Activated naive CD8-positive, alpha-beta T cell treated with anti-CD3 and anti-CD28 coated beads, Interleukin-2, amount 10 ng/mL, durations not matched to agents 7 days and 5 days (primary cell): ENCODE results near the gene ZNF410. TPM values are rescaled to one million over a fixed set of nuclear protein-coding genes. Genes with fewer than 3 reads are reported as not detected.
A peak's percentile ranks its signal among the peaks of the same experiment; 100 is the strongest.
"Not testable (repeated sequence)": the region's sequence is repeated elsewhere in the genome, so short reads cannot be mapped to it uniquely, and the experiment has no call there.

ENCODE experiments used
- ATAC-seq: fragments of 150-1000 bp; cut with Tn5 transposase; one replicate; pipeline ENCODE4 v1.10.0; 2021; ENCODE audit warnings: low read depth, moderate library complexity
- POLR2A ChIA-PET: fragments of 350-600 bp; sonication (Branson Sonifier 250); formaldehyde crosslinking; loops from one replicate; lab custom pipeline; 2021; ENCODE audit warnings: antibody characterized with exemption; lab: Charles Lee
- DNase-seq: peaks from one replicate; pipeline ENCODE4 v3.0.0; 2021
- H3K27ac Mint-ChIP-seq: one replicate; pipeline ENCODE4 v1.8.0; 2022; ENCODE audit warnings: mild to moderate bottlenecking, mixed read lengths
- H3K27me3 Mint-ChIP-seq: one replicate; pipeline ENCODE4 v1.8.0; 2022; ENCODE audit warnings: mild to moderate bottlenecking, moderate library complexity, mixed read lengths
- H3K36me3 Mint-ChIP-seq: one replicate; pipeline ENCODE4 v1.8.0; 2021; ENCODE audit warnings: mild to moderate bottlenecking, mixed read lengths
- H3K4me1 Mint-ChIP-seq: one replicate; pipeline ENCODE4 v1.8.0; 2021; ENCODE audit warnings: mixed read lengths
- H3K4me3 Mint-ChIP-seq: one replicate; pipeline ENCODE4 v1.8.0; 2022; ENCODE audit warnings: mild to moderate bottlenecking, moderate library complexity, mixed read lengths
- H3K9me3 Mint-ChIP-seq: one replicate; pipeline ENCODE4 v1.8.0; 2021; ENCODE audit warnings: mixed read lengths
- total RNA-seq, 2 experiments: library from RNA; stranded (reverse); gene quantifications; one replicate each; pipeline ENCODE4 v1.2.3, GENCODE V29; 2021

Gene ZNF410
- total RNA-seq, 2 experiments from 2014 or later = 53.3 to 56.5 TPM

DNA sequence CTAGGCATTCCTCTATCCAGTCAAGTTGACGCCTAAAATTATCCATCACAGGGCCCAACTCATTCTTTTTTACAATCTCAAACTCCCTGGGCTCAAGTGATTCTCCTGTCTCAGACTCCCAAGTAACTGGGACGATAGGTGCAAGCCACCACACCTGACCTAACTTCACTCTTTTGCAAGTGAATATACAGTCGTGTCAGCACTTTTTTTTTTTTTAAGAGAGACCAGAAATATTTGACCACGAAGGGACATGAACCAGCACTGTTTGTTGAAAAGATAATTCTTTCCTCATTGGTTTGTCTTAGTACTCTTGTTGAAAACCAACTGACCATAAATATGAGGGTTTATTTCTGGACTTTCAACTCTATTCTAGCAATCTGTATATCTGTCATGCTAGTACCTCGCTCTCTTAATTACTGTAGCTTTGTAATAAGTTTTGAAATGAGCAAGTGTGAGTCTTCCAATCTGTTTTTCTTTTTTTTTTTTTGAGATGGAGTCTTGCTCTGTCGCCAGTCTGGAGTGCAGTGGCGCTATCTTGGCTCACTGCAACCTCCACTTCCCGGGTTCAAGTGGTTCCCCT is 21.0 kb upstream of the ZNF410 start:
- DNase-seq = no peak

DNA sequence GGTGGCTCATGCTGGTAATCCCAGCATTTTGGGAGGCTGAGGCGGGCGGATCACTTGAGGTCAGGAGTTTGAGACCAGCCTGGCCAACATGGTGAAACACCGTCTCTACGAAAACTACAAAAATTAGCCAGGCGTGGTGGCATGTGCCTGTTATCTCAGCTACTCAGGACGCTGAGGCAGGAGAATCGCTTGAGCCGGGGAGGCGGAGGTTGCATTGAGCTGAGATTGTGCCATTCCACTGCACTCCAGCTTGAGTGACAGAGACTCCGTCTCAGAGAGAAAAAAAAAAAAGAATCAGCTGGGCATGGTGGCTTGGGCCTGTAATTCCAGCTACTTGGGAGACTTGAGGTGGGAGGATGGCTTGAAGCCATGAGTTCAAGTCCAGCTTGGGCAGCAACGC is 16.9 kb upstream of the ZNF410 start:
- H3K27ac Mint-ChIP-seq, H3K4me3 Mint-ChIP-seq, H3K36me3 Mint-ChIP-seq, H3K4me1 Mint-ChIP-seq, DNase-seq, H3K9me3 Mint-ChIP-seq, POLR2A ChIA-PET, ATAC-seq, H3K27me3 Mint-ChIP-seq: not testable (repeated sequence)

More for the DNA sequence above, 21.0 kb upstream of the ZNF410 start:
- H3K4me1 Mint-ChIP-seq = peaks cover 1% of the 10 kb centered on the region
- no peak overlapping the region for H3K27ac Mint-ChIP-seq
- POLR2A ChIA-PET = no interaction called here
- H3K36me3 Mint-ChIP-seq = peaks cover 3% of the 10 kb centered on the region
- H3K4me3 Mint-ChIP-seq = no peak overlapping the region
- no peak for ATAC-seq
- H3K9me3 Mint-ChIP-seq = no peaks in the 10 kb centered on the region
- no peaks in the 10 kb centered on the region for H3K27me3 Mint-ChIP-seq

DNA sequence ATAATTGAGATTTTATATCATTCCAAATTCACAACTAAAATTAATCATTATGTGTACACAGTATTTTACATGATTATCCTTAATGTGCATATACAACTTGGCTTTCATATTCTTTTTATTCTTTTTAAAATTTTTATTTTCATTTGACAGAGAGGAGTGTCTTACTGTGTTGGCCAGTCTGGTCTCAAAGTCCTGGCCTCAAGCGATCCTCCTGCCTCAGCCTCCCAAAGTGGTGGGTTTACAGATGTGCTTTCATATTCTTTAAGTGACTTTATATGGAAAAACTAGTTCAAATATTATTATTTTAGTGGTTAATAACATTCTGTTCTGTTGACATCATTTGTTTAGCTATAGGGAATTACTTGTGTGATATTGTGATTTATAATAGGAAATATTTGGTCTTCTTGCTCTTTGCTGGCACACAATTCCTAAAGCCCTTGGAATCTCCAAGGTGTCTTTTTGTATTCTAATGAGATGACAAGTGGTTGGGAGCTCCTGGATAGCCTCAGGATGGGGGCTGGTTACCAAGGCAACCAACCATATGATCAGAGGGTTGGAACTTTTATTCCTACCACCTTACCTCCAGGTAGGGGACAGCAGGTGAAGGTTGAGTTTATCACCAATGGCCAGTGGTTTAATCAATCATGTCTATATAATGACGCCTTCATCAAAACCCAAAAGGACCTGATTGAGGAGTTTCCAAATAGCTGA is 16.0 kb upstream of the ZNF410 start:
- POLR2A ChIA-PET = no interaction called here
- no peaks in the 10 kb centered on the region for H3K27me3 Mint-ChIP-seq
- DNase-seq (no peak), ATAC-seq (no peak)
- H3K4me3 Mint-ChIP-seq = no peak overlapping the region
- no peaks in the 10 kb centered on the region for H3K36me3 Mint-ChIP-seq
- H3K4me1 Mint-ChIP-seq = no peaks in the 10 kb centered on the region
- H3K27ac Mint-ChIP-seq = no peak overlapping the region
- H3K9me3 Mint-ChIP-seq = no peaks in the 10 kb centered on the region

DNA sequence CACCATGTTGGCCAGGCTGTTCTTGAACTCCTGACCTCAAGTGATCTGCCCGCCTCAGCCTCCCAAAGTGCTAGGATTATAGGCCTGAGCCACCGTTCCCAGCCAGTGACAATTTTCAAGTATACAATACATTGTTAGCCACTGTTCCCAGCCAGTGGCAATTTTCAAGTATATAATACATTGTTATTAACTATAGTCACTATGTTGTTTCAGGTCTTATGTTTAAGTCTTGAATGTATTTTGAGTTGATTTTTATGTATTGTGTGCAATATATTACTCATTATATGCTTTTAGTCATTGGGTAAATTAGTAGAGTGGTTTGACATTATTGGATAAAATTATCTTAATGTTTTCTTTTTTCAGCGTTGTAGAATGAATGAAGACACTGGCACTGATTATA is 13.0 kb upstream of the ZNF410 start:
- Mint-ChIP-seq H3K9me3 (no peaks in the 10 kb centered on the region), H3K4me1 (no peaks in the 10 kb centered on the region), H3K36me3 (no peaks in the 10 kb centered on the region), H3K4me3 (no peak overlapping the region), H3K27me3 (no peaks in the 10 kb centered on the region), H3K27ac (no peak overlapping the region)
- POLR2A ChIA-PET = no interaction called here
- ATAC-seq = no peak
- no peak for DNase-seq

DNA sequence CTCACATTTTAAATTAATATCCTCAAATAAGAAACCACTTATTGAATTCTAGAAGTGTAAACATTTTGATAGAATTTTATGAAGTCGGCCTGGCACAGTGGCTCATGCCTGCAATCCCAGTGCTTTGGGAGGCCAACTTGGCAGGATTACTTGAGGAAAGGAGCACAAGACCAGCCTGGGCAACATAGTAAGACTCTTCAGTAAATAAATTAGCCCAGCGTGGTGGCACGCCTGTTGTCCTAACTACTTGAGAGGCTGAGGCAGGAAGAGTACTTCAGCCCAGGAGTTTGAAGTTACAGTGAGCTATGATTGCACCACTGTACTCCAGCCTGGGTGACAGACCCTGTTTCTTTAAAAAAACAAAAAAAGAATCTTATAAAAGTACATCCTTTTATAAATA is 8.9 kb upstream of the ZNF410 start:
- POLR2A ChIA-PET = no interaction called here
- Mint-ChIP-seq H3K36me3 (no peaks in the 10 kb centered on the region), H3K27ac (no peak overlapping the region), H3K27me3 (no peaks in the 10 kb centered on the region), H3K9me3 (no peaks in the 10 kb centered on the region), H3K4me1 (peaks cover 6% of the 10 kb centered on the region), H3K4me3 (no peak overlapping the region)
- DNase-seq = no peak
- ATAC-seq = no peak

DNA sequence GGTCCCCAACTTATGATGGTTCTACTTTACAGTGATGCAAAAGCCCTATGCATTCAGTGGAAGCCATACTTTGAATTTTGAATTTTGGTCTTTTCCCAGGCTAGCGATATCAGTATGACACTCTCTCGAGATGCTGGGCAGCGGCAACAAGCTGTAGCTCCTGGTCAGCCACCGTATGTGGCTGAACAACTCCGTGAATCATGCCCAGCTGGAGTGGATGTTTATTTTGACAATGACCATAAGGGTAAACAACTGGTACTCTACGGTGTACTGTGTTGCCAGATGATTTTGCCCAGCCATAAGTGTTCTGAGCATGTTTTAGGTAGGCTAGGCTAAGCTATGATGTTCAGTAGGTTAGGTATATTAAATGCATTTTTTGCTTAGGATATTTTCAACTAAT is 8.2 kb upstream of the ZNF410 start:
- Mint-ChIP-seq H3K36me3 (no peaks in the 10 kb centered on the region), H3K4me1 (peaks cover 6% of the 10 kb centered on the region), H3K9me3 (no peaks in the 10 kb centered on the region), H3K4me3 (no peak overlapping the region), H3K27ac (no peak overlapping the region), H3K27me3 (no peaks in the 10 kb centered on the region)
- ATAC-seq = no peak
- POLR2A ChIA-PET = no interaction called here
- no peak for DNase-seq

DNA sequence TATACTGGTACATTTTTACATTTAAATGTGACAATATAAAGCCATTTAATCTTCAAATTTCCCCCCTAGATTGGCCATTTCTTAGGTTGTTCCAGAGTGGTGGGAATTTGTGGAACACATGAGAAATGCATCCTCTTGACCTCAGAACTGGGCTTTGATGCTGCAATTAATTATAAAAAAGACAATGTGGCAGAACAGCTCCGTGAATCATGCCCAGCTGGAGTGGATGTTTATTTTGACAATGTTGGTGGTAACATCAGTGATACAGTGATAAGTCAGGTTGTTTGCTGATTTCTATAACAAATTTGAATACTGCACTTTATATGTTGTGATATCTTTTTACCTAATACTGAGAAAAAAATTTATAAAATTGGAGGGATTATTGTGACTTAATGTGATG is 7.6 kb upstream of the ZNF410 start:
- POLR2A ChIA-PET = interaction anchor here (0.6 kb wide), 1 partner anchor 498 kb away, joined by 6 read pairs; no protein-coding TSS in a partner anchor
- Mint-ChIP-seq H3K9me3 (no peaks in the 10 kb centered on the region), H3K4me1 (peaks cover 6% of the 10 kb centered on the region), H3K27ac (no peak overlapping the region), H3K36me3 (no peaks in the 10 kb centered on the region), H3K27me3 (no peaks in the 10 kb centered on the region), H3K4me3 (no peak overlapping the region)
- DNase-seq (no peak), ATAC-seq (no peak)

DNA sequence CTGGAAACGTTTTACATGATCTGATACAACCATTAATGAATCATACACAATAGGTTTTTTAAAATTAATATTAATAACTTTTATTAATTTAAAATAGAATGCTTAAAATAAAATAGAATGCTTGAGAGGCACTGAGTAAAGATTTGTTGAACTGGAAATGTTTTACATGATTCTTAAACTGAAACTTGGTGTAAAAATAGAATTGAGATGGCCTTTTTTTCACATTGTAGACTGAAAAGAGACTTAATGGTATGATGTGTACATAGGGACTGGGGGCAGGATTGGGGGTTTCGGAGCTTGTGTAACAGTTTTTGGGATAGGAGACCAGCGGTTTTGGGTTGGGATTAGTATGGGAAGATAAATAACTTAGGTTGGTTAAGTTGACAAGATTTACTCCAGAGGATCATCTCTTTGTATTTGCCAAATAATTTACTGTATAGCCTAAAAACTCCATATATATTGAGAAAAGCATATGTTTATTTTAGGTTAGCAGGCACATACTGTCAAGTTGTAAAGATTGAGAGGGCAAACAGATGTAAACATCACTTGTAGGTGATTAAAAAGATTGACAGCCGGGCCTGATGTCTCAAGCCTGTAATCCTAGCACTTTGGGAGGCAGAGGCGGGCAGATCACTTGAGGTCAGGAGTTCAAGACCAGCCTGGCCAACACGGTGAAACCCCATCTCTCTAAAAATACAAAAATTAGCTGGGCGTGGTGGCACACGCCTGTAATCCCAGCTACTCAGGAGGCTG is 2.0 kb upstream of the ZNF410 start:
- ATAC-seq = no peak
- Mint-ChIP-seq H3K27me3 (no peaks in the 10 kb centered on the region), H3K4me1 (peaks cover 41% of the 10 kb centered on the region)

DNA sequence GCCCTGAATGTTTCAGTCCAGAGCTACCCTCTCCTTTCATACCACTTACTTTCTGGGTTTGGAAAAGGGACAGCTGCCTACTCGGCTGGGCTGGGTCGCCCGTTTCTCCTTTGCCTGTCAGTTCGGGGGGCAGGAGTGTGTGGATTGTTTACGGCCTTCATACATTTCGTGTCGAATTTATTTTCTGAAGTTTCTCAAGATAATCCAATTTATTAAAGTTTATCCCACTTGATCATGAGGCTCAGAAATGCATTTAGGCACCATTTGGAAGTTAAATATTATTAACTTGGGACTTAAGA is 608 bp downstream of the ZNF410 start:
- H3K4me1 Mint-ChIP-seq = peaks cover 48% of the 10 kb centered on the region
- H3K27ac Mint-ChIP-seq = peak overlapping the region; percentile 97
- peak overlapping the region; percentile 96 for H3K4me3 Mint-ChIP-seq
- no peaks in the 10 kb centered on the region for H3K9me3 Mint-ChIP-seq
- no peak for ATAC-seq
- H3K27me3 Mint-ChIP-seq = no peaks in the 10 kb centered on the region
- POLR2A ChIA-PET = interaction anchor here (0.6 to 1.9 kb wide), 8 partner anchors 8 to 379 kb away, joined by 3 to 16 read pairs (median 5); partner anchors contain the start of gene ACOT2
- peaks cover 14% of the 10 kb centered on the region for H3K36me3 Mint-ChIP-seq
- DNase-seq = no peak

More for the DNA sequence above, 2.0 kb upstream of the ZNF410 start:
- H3K4me3 Mint-ChIP-seq = peak overlapping the region; percentile 96
- H3K27ac Mint-ChIP-seq = peak overlapping the region; percentile 97
- POLR2A ChIA-PET = no interaction called here
- no peaks in the 10 kb centered on the region for H3K9me3 Mint-ChIP-seq
- H3K36me3 Mint-ChIP-seq = peaks cover 11% of the 10 kb centered on the region
- no peak for DNase-seq

DNA sequence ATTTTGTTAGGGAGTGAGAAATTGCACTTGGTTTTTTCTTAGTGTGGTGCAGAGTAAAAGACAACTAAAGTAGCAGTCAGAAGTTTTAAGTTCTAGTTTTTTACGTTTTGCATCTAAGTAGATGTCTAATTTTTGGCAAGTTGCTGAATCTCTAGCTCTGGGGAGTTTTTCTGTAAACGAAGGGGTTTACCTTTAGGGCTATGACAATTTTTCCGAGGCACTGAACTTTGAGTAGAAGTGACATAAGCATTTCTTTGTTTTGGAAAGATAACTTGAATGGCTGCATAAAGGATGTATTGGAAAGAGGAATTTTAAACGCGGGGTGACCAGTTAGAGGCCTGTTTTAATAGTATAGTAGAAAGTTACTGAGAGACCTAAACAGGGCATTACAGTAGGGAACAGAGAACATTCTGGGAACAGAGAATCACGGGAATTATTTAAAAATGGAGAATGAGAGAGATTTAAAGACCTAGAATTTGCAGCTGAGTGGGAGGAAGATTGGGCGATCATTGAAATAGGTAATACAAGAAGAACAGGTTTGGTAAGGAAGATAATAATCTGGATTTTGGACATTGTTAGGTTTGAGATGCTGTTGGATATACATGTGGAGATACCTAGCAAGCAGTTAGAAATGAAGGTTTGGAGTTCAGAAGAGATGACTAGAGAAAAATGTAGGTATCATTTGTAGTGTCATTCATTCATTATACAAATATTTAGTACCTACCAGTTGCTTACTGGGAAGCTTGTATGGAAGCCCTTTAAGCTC is 1.2 kb downstream of the ZNF410 start:
- H3K27ac Mint-ChIP-seq = peak overlapping the region; percentile 97
- H3K36me3 Mint-ChIP-seq = peaks cover 14% of the 10 kb centered on the region
- no peak for DNase-seq
- no peak for ATAC-seq
- no peaks in the 10 kb centered on the region for H3K27me3 Mint-ChIP-seq
- POLR2A ChIA-PET = interaction anchor here (0.6 to 1.9 kb wide), 4 partner anchors 13 to 380 kb away, joined by 3 to 6 read pairs (median 4); partner anchors contain the start of gene ACOT2
- H3K4me3 Mint-ChIP-seq = peak overlapping the region; percentile 96
- H3K4me1 Mint-ChIP-seq = peaks cover 48% of the 10 kb centered on the region
- no peaks in the 10 kb centered on the region for H3K9me3 Mint-ChIP-seq

DNA sequence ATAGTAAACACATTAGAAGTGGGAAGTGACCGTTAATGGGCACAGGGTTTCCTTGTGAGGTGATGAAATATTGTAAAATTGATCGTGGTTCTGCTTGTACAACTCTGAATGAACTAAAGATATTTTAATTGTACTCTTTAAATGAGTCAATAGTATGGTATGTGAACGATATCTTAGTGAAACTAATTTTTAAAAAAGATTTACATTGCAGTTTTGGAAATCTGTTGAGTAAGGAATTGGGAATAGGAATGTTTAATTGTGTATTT is 1.7 kb downstream of the ZNF410 start:
- ATAC-seq = no peak
- peak overlapping the region; percentile 97 for H3K27ac Mint-ChIP-seq
- peaks cover 14% of the 10 kb centered on the region for H3K36me3 Mint-ChIP-seq
- POLR2A ChIA-PET = no interaction called here
- H3K4me3 Mint-ChIP-seq = peak overlapping the region; percentile 96
- no peaks in the 10 kb centered on the region for H3K9me3 Mint-ChIP-seq
- no peaks in the 10 kb centered on the region for H3K27me3 Mint-ChIP-seq
- no peak for DNase-seq
- peaks cover 48% of the 10 kb centered on the region for H3K4me1 Mint-ChIP-seq

DNA sequence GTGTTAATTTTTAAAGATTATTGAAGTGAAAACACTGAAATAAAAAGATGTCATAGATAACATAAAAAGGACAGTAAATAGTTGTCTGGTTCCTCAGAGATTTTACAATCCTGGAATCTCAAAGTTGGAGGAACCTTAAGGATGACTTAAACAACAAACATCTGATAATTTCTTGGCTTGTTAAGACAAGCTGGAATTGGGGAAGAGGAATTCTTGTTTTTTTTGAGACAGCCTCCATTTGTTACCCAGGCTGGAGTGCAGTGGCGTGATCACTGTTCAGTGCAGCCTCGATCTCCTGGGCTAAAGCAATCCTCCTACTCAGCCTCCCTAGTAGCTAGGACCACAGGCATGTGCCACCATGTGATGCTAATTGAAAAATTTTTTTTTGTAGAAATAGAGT is 2.3 kb downstream of the ZNF410 start:
- no peak for DNase-seq
- Mint-ChIP-seq H3K27ac (no peak overlapping the region), H3K4me3 (peak overlapping the region; percentile 96), H3K27me3 (no peaks in the 10 kb centered on the region), H3K4me1 (peaks cover 49% of the 10 kb centered on the region), H3K9me3 (no peaks in the 10 kb centered on the region), H3K36me3 (peaks cover 18% of the 10 kb centered on the region)
- ATAC-seq = no peak
- POLR2A ChIA-PET = no interaction called here

DNA sequence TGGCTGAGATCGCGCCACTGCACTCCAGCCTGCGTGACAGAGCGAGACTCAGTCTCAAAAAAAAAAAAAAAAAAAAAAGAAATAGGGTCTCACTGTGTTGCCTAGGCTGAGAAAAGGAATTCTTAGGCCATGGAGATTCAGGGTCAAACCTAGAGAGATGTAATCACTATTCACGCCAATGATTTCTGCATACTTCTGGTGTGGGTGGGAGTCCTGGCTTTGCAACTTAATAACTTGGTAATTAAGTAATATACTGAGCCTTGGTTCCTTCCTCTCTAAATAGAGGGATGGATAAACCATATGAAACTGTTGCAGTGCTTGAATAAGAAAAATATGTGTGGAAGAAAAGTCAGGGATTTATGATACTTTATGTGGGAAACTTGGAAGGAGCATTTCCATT is 2.7 kb downstream of the ZNF410 start:
- Mint-ChIP-seq H3K4me1 (peaks cover 49% of the 10 kb centered on the region), H3K4me3 (peak overlapping the region; percentile 46)
- POLR2A ChIA-PET = interaction anchor here (0.6 kb wide), 1 partner anchor 21 kb away, joined by 3 read pairs; no protein-coding TSS in a partner anchor

More for the DNA sequence above, 2.7 kb downstream of the ZNF410 start:
- ATAC-seq = no peak
- Mint-ChIP-seq H3K9me3 (no peaks in the 10 kb centered on the region), H3K27me3 (no peaks in the 10 kb centered on the region), H3K36me3 (peaks cover 20% of the 10 kb centered on the region), H3K27ac (no peak overlapping the region)
- DNase-seq = no peak
